ENCODE results near the gene VWA7.

GRCh38 chr6:31797588-31797987 lies 20.5 kb upstream of the VWA7 start:
- TF ChIP-seq CTCF (IDR thresholded peaks at IDR 0.05), result no peak
- no peak for TF ChIP-seq JUND (IDR thresholded peaks at IDR 0.05)
- no peak for TF ChIP-seq IRF3 (IDR thresholded peaks at IDR 0.05; ENCODE audit: low read depth, low read length)
- no peak for TF ChIP-seq YY1 (IDR thresholded peaks at IDR 0.05; ENCODE audit: low read depth)
- TF ChIP-seq PBX3 (IDR thresholded peaks at IDR 0.05), result no peak
- TF ChIP-seq RAD21 (IDR thresholded peaks at IDR 0.05; ENCODE audit: low read length), result no peak
- no peak for TF ChIP-seq TEAD4 (IDR thresholded peaks at IDR 0.05; ENCODE audit: borderline replicate concordance, insufficient read depth)
- TF ChIP-seq TCF12 (IDR thresholded peaks at IDR 0.05), result no peak
- TF ChIP-seq MEF2A (IDR thresholded peaks at IDR 0.05; ENCODE audit: borderline replicate concordance, low read depth), result no peak
- TF ChIP-seq FOSL2 (IDR thresholded peaks at IDR 0.05; ENCODE audit: borderline replicate concordance, low read depth), result no peak
- TF ChIP-seq RFX5 (IDR thresholded peaks at IDR 0.05; ENCODE audit: low read length), result no peak
- no peak for TF ChIP-seq REST (IDR thresholded peaks at IDR 0.05; ENCODE audit: low read depth, low read length)
- TF ChIP-seq GABPA (IDR thresholded peaks at IDR 0.05; ENCODE audit: low read depth), result no peak

Data from SK-N-SH (cell line).